ENCODE results near the gene RBM19.

The RBM19 gene

DNA sequence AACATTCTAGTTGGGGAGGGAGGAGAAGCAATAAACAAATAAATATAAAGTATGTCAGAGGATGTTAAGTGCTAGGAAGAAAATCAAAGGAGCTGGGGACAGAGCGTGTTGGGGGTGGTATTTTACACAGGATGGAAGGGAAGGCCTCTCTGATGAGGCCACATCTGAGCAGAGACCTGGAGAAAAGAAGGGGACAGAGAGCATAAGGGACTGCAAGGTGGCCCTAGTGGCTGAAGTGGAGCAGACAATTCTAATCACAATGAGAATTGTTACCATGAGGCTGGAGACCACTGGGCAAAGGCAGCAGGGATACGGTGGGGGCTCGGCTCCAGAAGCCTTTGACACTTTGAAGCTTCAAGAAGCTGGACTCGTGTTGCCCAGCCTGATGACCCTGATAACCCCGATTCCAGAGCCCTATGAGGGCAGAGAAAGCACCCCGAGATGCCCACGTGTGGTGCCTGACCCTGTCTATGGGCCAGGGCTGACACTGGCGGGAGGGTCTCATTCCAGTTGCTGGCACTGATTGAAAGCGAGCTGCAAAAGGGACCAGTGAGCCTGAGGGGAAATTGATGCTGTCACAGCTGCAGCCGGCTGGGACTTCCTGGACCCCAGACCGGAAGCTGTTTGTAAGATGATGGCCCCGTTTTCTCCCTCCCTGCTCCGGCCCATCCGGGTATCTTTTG, 169.1 kb downstream of the RBM19 start:
- DNase-seq = no peak

GRCh38 chr12:113796066-113796827, 169.9 kb downstream of the RBM19 start:
- peak; percentile 86 for DNase-seq

- peak; percentile 52 for DNase-seq
Measured at GRCh38 chr12:113795445-113795844, 170.7 kb downstream of the RBM19 start.

- no peak for DNase-seq
Measured at GRCh38 chr12:113794774-113795173, 171.4 kb downstream of the RBM19 start.

DNA sequence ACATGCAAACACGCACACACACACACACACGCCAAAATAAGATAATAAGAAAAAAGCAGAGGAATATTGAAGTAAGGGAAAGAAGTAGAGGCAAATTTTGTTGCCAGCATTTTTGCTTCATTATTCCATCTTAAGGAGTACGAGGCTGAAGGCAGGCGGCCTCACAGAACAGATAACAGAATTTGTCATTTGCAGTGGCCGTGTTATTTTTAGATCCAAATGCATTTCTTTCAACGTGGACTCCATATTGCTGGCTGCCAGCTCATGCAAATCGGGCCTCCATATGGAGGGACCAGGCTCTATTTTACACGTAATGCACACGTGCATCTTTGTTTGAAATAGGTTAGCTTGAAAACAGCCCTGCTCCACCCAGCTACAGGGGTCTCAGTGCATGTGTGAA, 172.9 kb downstream of the RBM19 start:
- DNase-seq = no peak

DNA sequence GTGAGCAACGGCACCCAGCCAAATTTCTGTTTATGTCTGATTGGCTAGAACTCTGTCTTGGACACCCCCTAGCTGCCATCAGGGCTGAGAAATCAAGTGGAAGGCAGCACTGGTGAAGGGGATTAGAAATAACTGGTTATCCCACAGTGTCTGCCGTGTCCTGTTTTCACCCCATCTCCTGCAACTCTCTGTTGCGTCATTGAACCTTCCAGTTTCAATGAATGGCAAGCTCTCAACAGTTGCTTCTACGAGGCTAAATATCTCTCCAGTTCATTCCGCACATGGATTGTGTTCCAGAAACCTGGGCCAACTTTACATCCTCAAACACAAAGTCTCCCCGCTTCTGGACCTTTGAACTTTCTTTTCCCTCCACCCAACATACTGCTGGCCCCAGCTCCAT, 173.7 kb downstream of the RBM19 start:
- DNase-seq = no peak

DNA sequence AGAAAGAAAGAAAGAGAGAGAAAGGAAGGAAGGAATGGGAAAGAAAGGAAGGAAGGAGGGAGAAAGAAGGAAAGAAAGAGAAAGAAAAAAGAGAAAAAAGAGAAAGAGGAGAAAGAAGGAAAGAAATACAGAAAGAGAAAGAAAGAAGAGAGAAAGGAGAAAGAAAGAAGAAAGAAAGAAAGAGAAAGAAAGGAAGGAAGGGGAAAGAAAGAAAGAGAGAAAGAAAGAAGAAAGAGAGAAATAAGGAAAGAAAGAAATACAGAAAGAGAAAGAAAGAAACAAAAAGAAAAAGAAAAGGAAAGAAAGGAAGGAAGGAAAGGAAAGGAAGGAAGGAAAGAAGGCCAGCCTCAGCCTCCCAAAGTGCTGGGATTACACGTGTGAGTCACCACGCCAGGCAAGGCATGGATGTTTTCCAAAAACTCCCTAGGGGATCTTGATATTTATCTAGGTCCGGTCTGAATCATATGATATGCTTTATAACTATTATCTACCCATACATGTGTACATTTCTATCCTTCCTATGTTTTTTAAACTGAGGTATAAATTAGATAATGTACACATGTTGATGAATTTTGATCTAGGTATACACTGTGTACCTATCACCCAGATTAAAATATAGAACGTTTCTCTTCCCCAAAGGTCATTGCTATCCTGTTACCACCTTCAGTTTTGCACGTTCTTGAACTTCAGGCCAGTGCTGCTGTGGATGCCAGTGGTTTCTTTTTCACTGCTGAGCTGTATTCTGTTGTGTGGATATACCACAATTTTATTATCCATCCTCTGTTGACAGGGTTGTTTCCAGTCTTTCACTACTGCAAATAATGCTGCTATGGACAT, 177.9 kb downstream of the RBM19 start:
- DNase-seq = no peak

DNA sequence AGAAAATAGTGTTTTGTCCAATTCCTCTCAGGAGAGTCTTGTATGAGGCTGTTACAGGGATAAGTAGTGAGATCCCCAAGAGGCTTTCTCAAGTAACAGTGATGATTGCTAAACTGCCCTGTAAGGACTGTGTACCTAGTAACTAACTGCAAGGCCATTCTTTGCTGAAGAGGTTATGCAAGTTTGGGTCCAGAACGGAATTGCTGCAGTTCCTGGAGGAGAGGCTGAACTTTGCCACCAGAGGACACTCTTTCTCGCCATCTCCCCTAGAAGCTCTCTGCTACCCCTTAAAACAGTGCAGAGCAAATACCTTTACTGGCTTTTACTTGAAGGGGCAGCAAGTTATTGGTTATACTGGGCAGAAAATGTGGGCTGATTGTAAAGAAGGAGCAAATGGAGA, 180.0 kb downstream of the RBM19 start:
- DNase-seq = no peak

DNA sequence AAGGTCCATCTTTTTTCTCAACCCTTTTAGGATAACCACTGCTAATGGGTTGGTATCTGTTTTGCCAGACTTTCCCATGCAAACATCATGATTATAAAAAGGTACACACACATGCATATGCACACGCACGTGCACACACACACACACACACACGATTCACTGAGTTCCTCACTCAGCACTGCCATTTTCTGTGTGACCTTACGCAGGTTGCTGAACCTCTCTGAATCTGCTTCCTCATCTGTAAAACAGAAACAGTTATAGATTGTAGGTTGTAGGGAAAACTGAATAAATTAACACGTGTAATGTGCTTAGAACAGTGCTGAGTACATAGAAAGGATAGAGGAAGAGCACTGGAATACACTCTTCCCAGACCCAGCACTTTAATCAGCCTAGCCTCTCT, 182.3 kb downstream of the RBM19 start:
- no peak for DNase-seq

DNA sequence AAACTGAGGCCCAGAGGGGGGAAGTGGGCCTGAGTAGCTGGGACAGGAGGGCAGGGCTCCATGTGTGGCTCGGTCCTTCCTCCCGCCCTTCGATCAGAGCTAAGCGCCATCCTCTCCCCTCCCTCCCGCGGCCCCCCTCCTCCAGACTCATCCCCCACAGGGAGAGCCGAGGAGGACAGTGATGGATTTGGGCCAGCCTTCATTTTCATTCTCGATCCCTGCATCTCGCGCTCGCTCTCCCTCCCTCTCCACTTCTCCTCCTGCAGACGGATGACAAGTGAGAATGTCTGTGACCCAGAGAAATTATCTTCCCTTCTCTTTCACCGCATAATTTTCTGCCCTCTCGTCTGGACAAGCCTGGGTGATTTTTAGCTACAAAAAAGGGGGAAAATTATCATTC, 183.3 kb downstream of the RBM19 start:
- no peak for DNase-seq

GRCh38 chr12:113781415-113782198, 184.5 kb downstream of the RBM19 start:
- no peak for DNase-seq

DNA sequence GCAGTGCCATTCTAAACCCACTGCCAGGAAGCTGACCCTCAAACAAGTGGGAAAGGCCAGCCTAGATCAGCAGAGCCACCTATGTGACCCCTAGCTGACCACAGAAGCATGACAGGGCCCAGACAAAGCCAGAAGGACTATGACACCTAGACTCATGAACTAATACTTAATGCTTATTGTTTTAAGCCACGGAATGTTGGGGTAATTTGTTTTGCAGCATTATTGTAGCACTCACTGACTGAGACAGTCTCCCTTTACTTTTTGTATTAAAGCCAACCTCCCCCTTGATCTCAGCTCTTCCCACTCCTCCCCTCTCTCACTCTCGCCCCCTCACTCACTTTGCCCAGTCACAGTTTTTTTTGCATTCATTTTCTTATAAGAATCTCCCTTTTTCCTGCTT, 186.4 kb downstream of the RBM19 start:
- no peak for DNase-seq

GRCh38 chr12:113778432-113779132, 187.5 kb downstream of the RBM19 start:
- peak; percentile 20 for DNase-seq

- no peak for DNase-seq
Measured at GRCh38 chr12:113777751-113778150, 188.4 kb downstream of the RBM19 start.

- DNase-seq = no peak
Measured at GRCh38 chr12:113776536-113776935, 189.6 kb downstream of the RBM19 start.

DNA sequence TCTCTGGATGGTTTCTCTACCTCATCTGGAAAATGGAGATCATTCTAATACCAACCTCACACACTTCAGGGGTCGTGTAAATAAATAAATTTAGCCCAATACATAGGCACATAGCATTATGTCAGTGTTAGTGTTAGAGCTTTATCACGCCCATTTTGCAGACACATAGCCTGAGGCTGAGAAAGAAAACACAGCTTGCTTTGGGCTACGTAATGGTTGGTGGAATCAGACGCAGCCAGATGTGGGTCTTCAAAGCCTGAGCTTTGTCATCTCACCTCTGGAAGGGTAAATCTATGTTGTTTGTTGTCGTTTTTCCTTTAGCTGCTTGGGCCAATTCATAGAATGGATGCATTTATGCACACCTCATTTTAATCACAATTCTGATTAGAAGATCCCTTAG, 191.6 kb downstream of the RBM19 start:
- no peak for DNase-seq

DNA sequence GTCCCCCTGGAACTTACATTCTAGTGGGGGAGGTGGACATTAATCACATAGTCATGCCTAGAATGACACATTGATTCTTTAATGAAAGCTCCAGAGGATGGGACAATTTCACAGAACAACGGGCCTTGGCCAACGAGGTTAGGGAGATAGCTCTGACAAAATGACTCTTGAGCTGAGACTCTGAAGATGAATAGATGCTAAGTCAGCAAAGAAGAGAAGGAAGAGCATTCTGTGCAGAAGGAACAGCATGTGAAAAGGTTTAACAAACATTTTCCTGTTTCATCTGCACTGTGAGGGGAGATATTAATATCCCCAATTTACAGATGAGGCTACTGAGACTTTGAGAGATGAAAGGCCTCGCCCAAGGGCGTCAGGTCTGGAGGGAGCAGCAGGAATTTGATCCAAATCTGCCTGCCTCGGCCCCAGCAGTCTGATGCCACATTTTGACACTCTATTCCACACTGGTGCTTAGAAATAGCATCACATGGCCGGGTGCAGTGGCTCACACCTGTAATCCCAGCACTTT, 193.6 kb downstream of the RBM19 start:
- no peak for DNase-seq

GRCh38 chr12:113770389-113770865, 195.7 kb downstream of the RBM19 start:
- peak; percentile 23 for DNase-seq

- peak; percentile 14 for DNase-seq
Measured at GRCh38 chr12:113769305-113769704, 196.8 kb downstream of the RBM19 start.

- no peak for DNase-seq
Measured at GRCh38 chr12:113768850-113769249, 197.3 kb downstream of the RBM19 start.

Measured in eye (tissue), 1 donor.